Large intestine (tissue), 3 donors: ENCODE data around the gene CPED1. TPM values are rescaled to one million over a fixed set of nuclear protein-coding genes. Genes with fewer than 3 reads are reported as not detected.

Experiments used
- DNase-seq, 2 donors: peaks; one replicate each; pipeline versions ENCODE4 v3.0.0 to v3.0.0-alpha.2; 2013
- H3K27ac ChIP-seq: one replicate; pipeline ENCODE4 v1.5.1; 2013; ENCODE audit warnings: low read length
- H3K27me3 ChIP-seq: 2 replicates; pipeline ENCODE4 v1.6.1; 2013; ENCODE audit warnings: low read length; ENCODE audit not compliant: control insufficient read depth, insufficient read depth
- H3K36me3 ChIP-seq: 2 replicates; pipeline ENCODE4 v1.6.1; 2013; ENCODE audit warnings: low read length; ENCODE audit not compliant: control insufficient read depth, insufficient read depth
- H3K4me1 ChIP-seq: one replicate; pipeline ENCODE4 v1.6.1; 2013; ENCODE audit warnings: low read length; ENCODE audit not compliant: control insufficient read depth, insufficient read depth
- H3K4me3 ChIP-seq: one replicate; pipeline ENCODE4 v1.5.1; 2013; ENCODE audit warnings: low read length
- H3K9me3 ChIP-seq: one replicate; pipeline ENCODE4 v1.6.1; 2013; ENCODE audit warnings: mild to moderate bottlenecking, low read depth, low read length, moderate library complexity; ENCODE audit not compliant: control insufficient read depth
- WGBS: methylation state at CpG from one replicate; pipeline ENCODE4 v1.1.5; 2013; ENCODE audit warnings: low lambda C conversion rate; ENCODE audit not compliant: insufficient coverage; 5-methylcytosine and 5-hydroxymethylcytosine counted together
- polyA plus RNA-seq: library from polyadenylated mRNA; unstranded; fragments of 120-200 nt; gene quantifications from one replicate; pipeline ENCODE4 v1.2.1, GENCODE V29; 2013

The CPED1 gene
- polyA plus RNA-seq, 1 donor, result 12.1 TPM

DNA sequence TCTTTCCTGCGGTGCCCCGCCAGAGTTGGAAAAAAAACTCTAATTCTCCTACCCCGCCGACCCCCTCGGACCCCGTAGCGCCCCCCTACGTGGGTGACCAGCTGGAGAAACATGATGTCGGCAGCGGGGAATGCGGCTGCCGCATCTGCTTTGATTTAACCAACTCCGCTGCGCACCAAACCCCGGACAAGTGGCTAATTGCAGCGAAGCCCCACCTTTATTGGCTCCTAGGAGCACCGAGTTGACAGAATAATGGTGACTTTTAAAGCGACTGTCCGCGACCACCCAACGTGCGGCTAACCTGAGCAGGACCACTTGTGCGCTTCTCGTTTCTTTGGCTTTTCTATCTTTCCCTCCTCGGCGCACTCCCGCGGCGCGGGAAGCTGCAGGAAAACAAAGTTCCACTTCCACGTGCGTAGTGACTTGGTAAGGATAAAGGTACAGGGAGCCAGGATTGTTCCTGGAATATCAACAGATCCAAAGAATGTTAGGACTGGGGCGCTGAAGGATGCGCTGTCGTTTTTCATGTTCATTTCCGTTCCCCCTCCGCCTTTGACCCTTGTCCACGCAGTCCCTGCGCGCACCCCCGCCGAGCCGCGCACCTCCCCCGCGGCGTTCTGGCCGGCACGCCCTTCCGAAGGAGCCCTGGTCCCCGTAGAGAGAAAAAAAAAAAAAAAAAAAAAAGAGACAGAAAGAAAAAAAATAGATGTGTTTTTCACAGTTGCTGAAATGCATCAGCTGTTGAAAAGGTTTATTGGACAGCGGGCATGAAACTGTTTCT, 341.7 kb downstream of the CPED1 start:
- 4% methylated on average over 9 of the region's 52 CpGs for WGBS
- Histone ChIP-seq H3K4me3 (peak overlapping the region; percentile 28), H3K27ac (no peak overlapping the region), H3K36me3 (no peaks in the 10 kb centered on the region), H3K27me3 (peaks cover 61% of the 10 kb centered on the region), H3K4me1 (peaks cover 16% of the 10 kb centered on the region), H3K9me3 (peaks cover 7% of the 10 kb centered on the region)
- DNase-seq, result peak in 1 of 2 donors; percentile 34

DNA sequence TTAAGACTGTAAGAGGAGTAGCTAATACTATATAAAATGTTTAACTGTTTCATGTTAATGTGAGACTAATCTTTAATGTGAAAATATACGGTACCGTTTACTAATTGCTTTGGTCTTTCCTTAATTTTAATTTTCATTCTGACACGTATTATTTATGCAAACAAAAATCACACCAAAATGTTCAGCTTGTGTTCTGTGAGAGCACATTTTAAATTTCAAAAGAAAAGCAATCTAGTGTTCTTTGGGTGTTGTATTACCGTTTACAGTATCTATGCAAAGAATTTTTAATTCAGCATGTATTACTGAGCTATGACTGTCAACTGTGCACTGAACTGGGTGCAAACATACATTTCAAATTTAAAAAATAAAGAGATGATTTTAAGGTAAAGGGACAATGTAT, 342.5 kb downstream of the CPED1 start:
- H3K27ac ChIP-seq, result no peak overlapping the region
- no peak overlapping the region for H3K4me3 ChIP-seq
- peaks cover 7% of the 10 kb centered on the region for H3K9me3 ChIP-seq
- DNase-seq, result no peak
- 82% methylated on average over 3 of the region's 4 CpGs for WGBS
- peaks cover 59% of the 10 kb centered on the region for H3K27me3 ChIP-seq
- no peaks in the 10 kb centered on the region for H3K36me3 ChIP-seq
- peaks cover 16% of the 10 kb centered on the region for H3K4me1 ChIP-seq

DNA sequence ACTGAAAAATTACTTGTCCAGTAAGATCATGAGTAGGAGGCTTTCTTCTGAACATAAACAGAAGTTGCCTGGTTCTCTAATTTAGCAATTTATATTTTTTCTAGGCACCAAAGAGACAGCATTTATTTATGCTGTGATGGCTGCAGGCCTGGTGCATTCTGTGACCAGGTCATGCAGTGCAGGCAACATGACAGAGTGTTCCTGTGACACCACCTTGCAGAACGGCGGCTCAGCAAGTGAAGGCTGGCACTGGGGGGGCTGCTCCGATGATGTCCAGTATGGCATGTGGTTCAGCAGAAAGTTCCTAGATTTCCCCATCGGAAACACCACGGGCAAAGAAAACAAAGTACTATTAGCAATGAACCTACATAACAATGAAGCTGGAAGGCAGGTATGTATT, 343.1 kb downstream of the CPED1 start:
- Histone ChIP-seq H3K9me3 (peaks cover 7% of the 10 kb centered on the region), H3K27me3 (peaks cover 57% of the 10 kb centered on the region), H3K4me1 (peaks cover 16% of the 10 kb centered on the region), H3K36me3 (no peaks in the 10 kb centered on the region), H3K4me3 (no peak overlapping the region), H3K27ac (no peak overlapping the region)
- no CpG with 5 or more reads among the region's 5 CpGs for WGBS
- DNase-seq, result no peak

DNA sequence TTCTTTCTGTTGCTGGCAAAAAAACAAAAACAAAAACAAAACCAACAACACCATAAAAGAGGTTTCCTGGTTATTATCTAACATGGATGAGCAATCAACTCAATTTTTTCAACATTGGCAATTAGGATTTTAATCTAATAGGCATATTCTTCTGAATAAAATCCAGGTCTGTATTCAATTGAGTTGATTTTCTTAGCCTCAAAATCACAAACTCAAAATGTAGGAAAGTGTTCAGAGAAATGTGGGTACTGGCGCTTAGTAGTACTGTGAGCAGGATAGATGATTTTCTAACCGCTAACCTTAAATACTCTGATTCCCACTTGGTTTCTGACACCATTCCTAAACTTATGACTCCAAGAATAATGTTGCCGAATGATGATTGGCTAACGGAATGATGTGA, 345.9 kb downstream of the CPED1 start:
- Histone ChIP-seq H3K4me1 (peaks cover 10% of the 10 kb centered on the region), H3K27me3 (peaks cover 35% of the 10 kb centered on the region), H3K36me3 (no peaks in the 10 kb centered on the region), H3K9me3 (no peaks in the 10 kb centered on the region), H3K27ac (no peak overlapping the region), H3K4me3 (no peak overlapping the region)
- no peak for DNase-seq
- 100% methylated on average over 1 of the region's 4 CpGs for WGBS

- no peaks in the 10 kb centered on the region for H3K36me3 ChIP-seq
- 90% methylated on average over 3 of the region's 10 CpGs for WGBS
- H3K9me3 ChIP-seq, result no peaks in the 10 kb centered on the region
- H3K4me3 ChIP-seq, result no peak overlapping the region
- H3K27me3 ChIP-seq, result peaks cover 29% of the 10 kb centered on the region
- DNase-seq, result no peak
- peaks cover 3% of the 10 kb centered on the region for H3K4me1 ChIP-seq
- H3K27ac ChIP-seq, result no peak overlapping the region
Observed at GRCh38 chr7:121334875-121335648, 346.6 kb downstream of the CPED1 start.

GRCh38 chr7:121336579-121336978, 348.1 kb downstream of the CPED1 start:
- WGBS, result no CpG with 5 or more reads among the region's 3 CpGs
- peaks cover 17% of the 10 kb centered on the region for H3K27me3 ChIP-seq
- no peak overlapping the region for H3K4me3 ChIP-seq

GRCh38 chr7:121337398-121337797, 348.9 kb downstream of the CPED1 start:
- DNase-seq, result no peak
- no peaks in the 10 kb centered on the region for H3K36me3 ChIP-seq
- H3K9me3 ChIP-seq, result no peaks in the 10 kb centered on the region
- peaks cover 10% of the 10 kb centered on the region for H3K27me3 ChIP-seq
- H3K27ac ChIP-seq, result no peak overlapping the region
- H3K4me1 ChIP-seq, result no peaks in the 10 kb centered on the region
- 20% methylated on average over 1 of the region's 3 CpGs for WGBS
- no peak overlapping the region for H3K4me3 ChIP-seq

More at GRCh38 chr7:121336579-121336978, 348.1 kb downstream of the CPED1 start:
- no peak for DNase-seq
- Histone ChIP-seq H3K27ac (no peak overlapping the region), H3K9me3 (no peaks in the 10 kb centered on the region), H3K4me1 (no peaks in the 10 kb centered on the region), H3K36me3 (no peaks in the 10 kb centered on the region)

DNA sequence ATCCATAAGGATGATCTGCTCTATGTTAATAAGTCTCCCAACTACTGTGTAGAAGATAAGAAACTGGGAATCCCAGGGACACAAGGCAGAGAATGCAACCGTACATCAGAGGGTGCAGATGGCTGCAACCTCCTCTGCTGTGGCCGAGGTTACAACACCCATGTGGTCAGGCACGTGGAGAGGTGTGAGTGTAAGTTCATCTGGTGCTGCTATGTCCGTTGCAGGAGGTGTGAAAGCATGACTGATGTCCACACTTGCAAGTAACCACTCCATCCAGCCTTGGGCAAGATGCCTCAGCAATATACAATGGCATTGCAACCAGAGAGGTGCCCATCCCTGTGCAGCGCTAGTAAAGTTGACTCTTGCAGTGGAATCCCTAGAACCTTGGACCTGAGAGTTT, 350.6 kb downstream of the CPED1 start:
- WGBS, result no CpG with 5 or more reads among the region's 5 CpGs
- H3K27ac ChIP-seq, result no peak overlapping the region

DNA sequence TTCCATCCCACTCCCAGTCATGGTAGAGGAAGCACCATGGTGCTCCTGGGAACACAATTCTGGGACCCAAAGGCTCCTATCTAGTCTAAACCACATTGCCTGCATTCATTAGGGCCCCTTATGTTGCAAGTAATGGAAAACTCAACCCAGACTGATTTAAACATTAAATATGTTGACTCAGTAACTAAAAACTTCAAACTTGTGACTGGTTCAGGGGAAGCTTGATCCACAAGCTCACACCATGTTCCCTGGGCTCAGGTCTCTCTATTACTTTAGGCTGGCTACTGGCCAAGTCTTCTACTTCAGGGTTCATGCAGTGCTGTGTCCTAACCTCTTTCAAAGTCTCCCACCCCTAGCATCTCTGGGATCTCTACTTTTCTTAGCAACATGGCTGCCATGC, 353.4 kb downstream of the CPED1 start:
- no peak overlapping the region for H3K4me3 ChIP-seq

More for the DNA sequence above, 350.6 kb downstream of the CPED1 start:
- DNase-seq, result no peak
- H3K4me1 ChIP-seq, result no peaks in the 10 kb centered on the region
- no peaks in the 10 kb centered on the region for H3K9me3 ChIP-seq
- peaks cover 9% of the 10 kb centered on the region for H3K27me3 ChIP-seq
- no peaks in the 10 kb centered on the region for H3K36me3 ChIP-seq
- H3K4me3 ChIP-seq, result no peak overlapping the region

GRCh38 chr7:121342631-121343030, 354.1 kb downstream of the CPED1 start:
- Histone ChIP-seq H3K27me3 (no peaks in the 10 kb centered on the region), H3K27ac (no peak overlapping the region), H3K9me3 (no peaks in the 10 kb centered on the region), H3K4me1 (no peaks in the 10 kb centered on the region), H3K4me3 (no peak overlapping the region), H3K36me3 (peaks cover 8% of the 10 kb centered on the region)
- DNase-seq, result no peak
- no CpG with 5 or more reads among the region's 4 CpGs for WGBS

More for the DNA sequence above, 353.4 kb downstream of the CPED1 start:
- no peak for DNase-seq
- no peak overlapping the region for H3K27ac ChIP-seq
- H3K27me3 ChIP-seq, result no peaks in the 10 kb centered on the region
- peaks cover 1% of the 10 kb centered on the region for H3K36me3 ChIP-seq
- H3K4me1 ChIP-seq, result no peaks in the 10 kb centered on the region
- H3K9me3 ChIP-seq, result no peaks in the 10 kb centered on the region
